ENCODE measurements around the gene HPSE2. TPM values are rescaled to one million over a fixed set of nuclear protein-coding genes. Genes with fewer than 3 reads are reported as not detected.
"Not testable (repeated sequence)": the region's sequence is repeated elsewhere in the genome, so short reads cannot be mapped to it uniquely, and the experiment has no call there.

HPSE2 gene
- total RNA-seq, 1 donor from 2014 or later: 0.10 TPM

DNA sequence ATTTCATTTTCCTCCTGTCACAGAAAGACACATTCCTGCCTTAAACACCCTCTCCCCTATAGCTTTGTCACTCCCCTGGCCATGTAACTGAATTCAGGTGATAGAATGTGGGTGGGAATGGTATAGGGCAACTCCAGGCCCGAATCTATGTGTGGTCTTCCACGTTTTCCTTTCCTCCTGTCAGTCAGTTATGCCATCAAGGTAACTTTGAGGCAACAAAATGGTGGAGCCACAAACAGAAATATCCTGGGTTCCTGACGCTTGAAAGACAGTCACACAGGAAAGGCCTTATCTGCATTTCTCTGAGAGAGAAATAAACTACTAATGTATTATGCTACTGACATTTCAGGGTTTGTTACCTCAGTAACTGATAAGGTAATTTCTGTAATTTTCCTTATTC lies 326.8 kb downstream of the HPSE2 start:
- no peak overlapping the region for H3K27ac Mint-ChIP-seq
- no peak overlapping the region for H3K4me3 Mint-ChIP-seq (ENCODE audit: low read depth)
- TF ChIP-seq, protein P1, sequence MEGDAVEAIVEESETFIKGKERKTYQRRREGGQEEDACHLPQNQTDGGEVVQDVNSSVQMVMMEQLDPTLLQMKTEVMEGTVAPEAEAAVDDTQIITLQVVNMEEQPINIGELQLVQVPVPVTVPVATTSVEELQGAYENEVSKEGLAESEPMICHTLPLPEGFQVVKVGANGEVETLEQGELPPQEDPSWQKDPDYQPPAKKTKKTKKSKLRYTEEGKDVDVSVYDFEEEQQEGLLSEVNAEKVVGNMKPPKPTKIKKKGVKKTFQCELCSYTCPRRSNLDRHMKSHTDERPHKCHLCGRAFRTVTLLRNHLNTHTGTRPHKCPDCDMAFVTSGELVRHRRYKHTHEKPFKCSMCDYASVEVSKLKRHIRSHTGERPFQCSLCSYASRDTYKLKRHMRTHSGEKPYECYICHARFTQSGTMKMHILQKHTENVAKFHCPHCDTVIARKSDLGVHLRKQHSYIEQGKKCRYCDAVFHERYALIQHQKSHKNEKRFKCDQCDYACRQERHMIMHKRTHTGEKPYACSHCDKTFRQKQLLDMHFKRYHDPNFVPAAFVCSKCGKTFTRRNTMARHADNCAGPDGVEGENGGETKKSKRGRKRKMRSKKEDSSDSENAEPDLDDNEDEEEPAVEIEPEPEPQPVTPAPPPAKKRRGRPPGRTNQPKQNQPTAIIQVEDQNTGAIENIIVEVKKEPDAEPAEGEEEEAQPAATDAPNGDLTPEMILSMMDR (IDR thresholded peaks at IDR 0.05; ENCODE audit: unreplicated experiment): no peak
- H3K27me3 Mint-ChIP-seq: no peaks in the 10 kb centered on the region
- no peak for DNase-seq (ENCODE audit: low spot score, unreplicated experiment)
- H3K4me1 Mint-ChIP-seq (ENCODE audit: low read depth): peaks cover 4% of the 10 kb centered on the region
- H3K36me3 Mint-ChIP-seq (ENCODE audit: insufficient read depth): no peaks in the 10 kb centered on the region
- H3K9me3 Mint-ChIP-seq (ENCODE audit: low read depth): no peaks in the 10 kb centered on the region

DNA sequence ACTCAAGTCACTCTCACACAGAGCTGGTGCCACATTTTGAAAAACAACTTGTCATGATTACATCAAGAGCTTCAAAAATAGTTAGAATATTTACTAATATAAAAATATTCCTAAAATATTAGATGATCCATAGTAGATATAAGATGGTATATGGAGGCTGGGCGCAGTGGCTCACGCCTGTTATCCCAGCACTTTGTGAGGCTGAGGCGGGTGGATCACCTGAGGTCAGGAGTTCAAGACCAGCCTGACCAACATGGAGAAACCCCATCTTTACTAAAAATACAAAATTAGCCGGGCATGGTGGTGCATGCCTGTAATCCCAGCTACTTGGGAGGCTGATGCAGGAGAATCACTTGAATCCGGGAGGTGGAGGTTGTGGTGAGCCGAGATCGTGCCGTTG lies 327.4 kb downstream of the HPSE2 start:
- H3K36me3 Mint-ChIP-seq (ENCODE audit: insufficient read depth); H3K4me1 Mint-ChIP-seq (ENCODE audit: low read depth); H3K27ac Mint-ChIP-seq; H3K4me3 Mint-ChIP-seq (ENCODE audit: low read depth); DNase-seq (ENCODE audit: low spot score, unreplicated experiment); H3K9me3 Mint-ChIP-seq (ENCODE audit: low read depth); H3K27me3 Mint-ChIP-seq: not testable (repeated sequence)

DNA sequence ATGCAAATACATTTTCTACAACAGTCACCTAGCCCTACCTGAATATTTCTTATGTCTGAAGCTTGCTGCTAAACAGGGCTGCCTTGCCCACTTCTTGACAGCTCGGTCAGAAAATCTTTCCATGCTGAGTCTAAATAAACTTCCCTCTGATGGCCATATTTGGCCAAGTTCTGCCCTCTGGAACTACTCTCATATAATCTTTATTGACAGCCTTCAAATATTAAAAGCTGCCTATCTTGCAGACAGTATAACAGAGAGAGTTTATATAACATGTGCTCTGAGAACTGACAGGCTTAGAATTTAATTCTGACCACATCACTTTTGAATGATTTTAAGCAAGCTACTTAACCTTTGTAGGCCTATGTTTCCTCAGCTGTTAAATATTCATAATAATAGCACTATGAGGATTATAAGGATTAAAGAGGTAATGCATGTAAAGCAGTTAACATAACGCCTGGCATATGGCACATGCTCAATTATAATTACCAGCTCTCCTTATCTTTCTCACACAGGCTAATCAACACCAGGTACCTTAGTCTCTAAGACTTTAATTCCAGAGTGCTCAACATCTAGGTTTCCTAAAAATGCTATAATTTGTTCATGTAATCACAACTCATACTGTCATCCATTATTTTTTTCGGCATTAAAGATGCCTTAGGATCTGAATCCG lies 334.1 kb downstream of the HPSE2 start:
- TF ChIP-seq, protein P1 (IDR thresholded peaks at IDR 0.05; ENCODE audit: unreplicated experiment): no peak
- Mint-ChIP-seq H3K4me3 (ENCODE audit: low read depth) (no peak overlapping the region), H3K9me3 (ENCODE audit: low read depth) (no peaks in the 10 kb centered on the region)

DNA sequence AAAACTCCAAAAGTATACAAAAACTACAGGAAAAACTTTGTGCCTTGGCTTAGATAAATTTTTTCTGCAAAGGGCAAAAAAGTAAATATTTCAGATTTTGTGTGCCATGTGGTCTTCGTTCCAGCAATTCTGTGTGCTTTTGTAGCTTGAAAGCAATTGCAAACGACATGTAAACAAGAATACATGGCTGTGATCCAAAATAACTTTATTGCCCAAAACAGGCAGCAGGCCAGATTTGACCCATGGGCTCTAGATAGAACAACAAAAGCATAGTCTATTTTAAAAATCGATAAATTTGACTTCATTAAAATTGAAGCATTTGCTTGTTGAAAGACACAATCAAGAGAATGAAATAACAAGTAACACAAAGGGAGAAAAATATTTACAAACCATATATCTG lies 336.6 kb downstream of the HPSE2 start:
- no peaks in the 10 kb centered on the region for H3K4me1 Mint-ChIP-seq (ENCODE audit: low read depth)
- TF ChIP-seq, protein P1 (IDR thresholded peaks at IDR 0.05; ENCODE audit: unreplicated experiment): no peak
- H3K27me3 Mint-ChIP-seq: no peaks in the 10 kb centered on the region
- no peaks in the 10 kb centered on the region for H3K9me3 Mint-ChIP-seq (ENCODE audit: low read depth)
- H3K27ac Mint-ChIP-seq: no peak overlapping the region
- no peak overlapping the region for H3K4me3 Mint-ChIP-seq (ENCODE audit: low read depth)
- no peaks in the 10 kb centered on the region for H3K36me3 Mint-ChIP-seq (ENCODE audit: insufficient read depth)
- DNase-seq (ENCODE audit: low spot score, unreplicated experiment): no peak

More for the DNA sequence above, 334.1 kb downstream of the HPSE2 start:
- no peaks in the 10 kb centered on the region for H3K36me3 Mint-ChIP-seq (ENCODE audit: insufficient read depth)
- H3K27ac Mint-ChIP-seq: no peak overlapping the region
- H3K4me1 Mint-ChIP-seq (ENCODE audit: low read depth): no peaks in the 10 kb centered on the region
- no peak for DNase-seq (ENCODE audit: low spot score, unreplicated experiment)
- H3K27me3 Mint-ChIP-seq: no peaks in the 10 kb centered on the region

DNA sequence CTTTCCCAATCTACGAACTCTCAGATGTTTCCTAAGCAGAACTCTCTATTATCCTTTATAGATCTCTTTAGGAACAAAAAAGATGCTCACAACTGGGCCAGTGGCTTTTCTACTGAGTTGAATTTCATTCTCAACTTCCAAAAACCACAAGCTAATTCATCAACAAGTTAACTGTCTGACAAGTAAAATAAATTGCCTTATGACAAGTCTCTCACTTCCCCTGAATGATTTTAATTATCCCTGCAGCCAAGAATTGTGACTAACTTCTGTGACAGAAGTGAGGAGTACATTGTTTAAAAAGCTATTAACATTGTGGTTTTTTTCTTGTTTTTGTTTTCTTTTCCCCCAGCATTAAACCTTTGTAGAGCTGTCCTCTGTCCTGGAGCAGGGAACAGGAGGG lies 343.1 kb downstream of the HPSE2 start:
- Mint-ChIP-seq H3K36me3 (ENCODE audit: insufficient read depth) (no peaks in the 10 kb centered on the region), H3K27ac (no peak overlapping the region), H3K9me3 (ENCODE audit: low read depth) (no peaks in the 10 kb centered on the region), H3K27me3 (no peaks in the 10 kb centered on the region), H3K4me1 (ENCODE audit: low read depth) (peaks cover 2% of the 10 kb centered on the region), H3K4me3 (ENCODE audit: low read depth) (no peak overlapping the region)
- no peak for DNase-seq (ENCODE audit: low spot score, unreplicated experiment)
- TF ChIP-seq, protein P1 (IDR thresholded peaks at IDR 0.05; ENCODE audit: unreplicated experiment): no peak

DNA sequence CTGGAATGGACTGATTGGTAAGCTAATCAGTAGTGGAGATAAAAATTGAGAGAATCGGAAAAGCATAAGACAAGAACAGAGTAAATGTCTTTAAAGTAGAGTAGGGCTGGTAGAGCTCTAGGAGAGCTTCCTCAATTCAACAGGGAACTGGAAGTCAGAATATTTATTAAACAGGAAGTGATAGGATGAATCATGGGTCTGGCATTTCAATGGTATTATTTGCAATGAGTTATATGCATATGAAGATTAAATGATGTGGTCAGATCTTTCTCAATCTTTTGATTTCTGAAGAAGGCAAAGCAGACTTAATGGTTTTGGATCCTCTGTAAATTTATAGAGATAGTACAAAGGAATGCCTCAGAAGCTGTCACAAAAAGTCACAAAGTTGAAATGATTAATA lies 349.0 kb downstream of the HPSE2 start:
- Mint-ChIP-seq H3K27me3 (no peaks in the 10 kb centered on the region), H3K4me3 (ENCODE audit: low read depth) (no peak overlapping the region), H3K36me3 (ENCODE audit: insufficient read depth) (no peaks in the 10 kb centered on the region), H3K9me3 (ENCODE audit: low read depth) (no peaks in the 10 kb centered on the region), H3K4me1 (ENCODE audit: low read depth) (no peaks in the 10 kb centered on the region), H3K27ac (no peak overlapping the region)
- TF ChIP-seq, protein P1 (IDR thresholded peaks at IDR 0.05; ENCODE audit: unreplicated experiment): no peak
- DNase-seq (ENCODE audit: low spot score, unreplicated experiment): no peak
